Measurements from ENCODE around the gene DHODH.

GRCh38 chr16:71986131-71986530 is 22.4 kb upstream of the DHODH start:
- TF ChIP-seq CTCF (IDR thresholded peaks at IDR 0.05) (no peak), EP300 (IDR thresholded peaks at IDR 0.05) (no peak)

All from tibial nerve (tissue), 4 donors.